HG03571 (cell line): Measurements from ENCODE around the gene CD74.

Experiments used
- ATAC-seq: cut with Tn5 transposase; IDR thresholded peaks from one replicate; pipeline ENCODE4 v1.9.1; 2021; ENCODE audit not compliant: unreplicated experiment

The CD74 gene

GRCh38 chr5:150410524-150411244 lies 2.0 kb downstream of the CD74 start:
- ATAC-seq = no peak

GRCh38 chr5:150409638-150410523 lies 2.8 kb downstream of the CD74 start:
- peak; percentile 20 for ATAC-seq

GRCh38 chr5:150408231-150408943 lies 4.3 kb downstream of the CD74 start:
- ATAC-seq = no peak

GRCh38 chr5:150407096-150407720 lies 5.5 kb downstream of the CD74 start:
- ATAC-seq = no peak

- ATAC-seq = no peak
Observed at GRCh38 chr5:150406723-150407095, 6.0 kb downstream of the CD74 start.

- ATAC-seq = no peak
Observed at GRCh38 chr5:150406103-150406722, 6.5 kb downstream of the CD74 start.

GRCh38 chr5:150404941-150405816 lies 7.5 kb downstream of the CD74 start:
- no peak for ATAC-seq

- no peak for ATAC-seq
Observed at GRCh38 chr5:150404535-150404934, 8.2 kb downstream of the CD74 start.

- no peak for ATAC-seq
Observed at GRCh38 chr5:150404121-150404520, 8.6 kb downstream of the CD74 start.

GRCh38 chr5:150402901-150403342 lies 9.8 kb downstream of the CD74 start:
- no peak for ATAC-seq

- no peak for ATAC-seq
Observed at GRCh38 chr5:150402229-150402773, 10.4 kb downstream of the CD74 start.

GRCh38 chr5:150401376-150402228 lies 11.1 kb downstream of the CD74 start:
- no peak for ATAC-seq

GRCh38 chr5:150401076-150401375 lies 11.7 kb downstream of the CD74 start:
- no peak for ATAC-seq

- ATAC-seq = no peak
Observed at GRCh38 chr5:150400316-150401075, 12.2 kb downstream of the CD74 start.

GRCh38 chr5:150399524-150400211 lies 13.0 kb downstream of the CD74 start:
- ATAC-seq = peak; percentile 8

- peak; percentile 57 for ATAC-seq
Observed at GRCh38 chr5:150398722-150399523, 13.8 kb downstream of the CD74 start.
